ENCODE measurements around the gene NOX5.

- TF ChIP-seq CTCF (conservative IDR thresholded peaks at IDR 0.05 in 1 of 2, IDR thresholded peaks at IDR 0.05 in 1 of 2; ENCODE audit: low read depth in 1 of 2, low read length in 2 of 2) (no peak), EZH2 (IDR thresholded peaks at IDR 0.05; ENCODE audit: low read length, missing control alignments) (no peak)
Measured at GRCh38 chr15:69089258-69089657, 74.8 kb downstream of the NOX5 start.
